Lower lobe of right lung (tissue), 2 donors: ENCODE data around the gene ITSN1. TPM values are rescaled to one million over a fixed set of nuclear protein-coding genes. Genes with fewer than 3 reads are reported as not detected.

Experiments used
- ATAC-seq, 2 donors: fragments of 200-7000 bp; cut with Tn5 transposase; one replicate each; pipeline ENCODE4 v1.9.1; 2020 to 2022; ENCODE audit warnings: mild to moderate bottlenecking in 2 of 2, moderate library complexity in 2 of 2
- DNase-seq: peaks from one replicate; pipeline ENCODE4 v3.0.0-alpha.2; 2020
- H3K27ac ChIP-seq: fragments of 200-600 bp; one replicate; pipeline ENCODE4 v1.8.0; 2022
- H3K27me3 ChIP-seq: fragments of 200-600 bp; one replicate; pipeline ENCODE4 v1.8.0; 2022; ENCODE audit warnings: low read depth
- H3K36me3 ChIP-seq: fragments of 200-600 bp; one replicate; pipeline ENCODE4 v1.8.0; 2022; ENCODE audit warnings: mild to moderate bottlenecking
- H3K4me1 ChIP-seq: fragments of 200-600 bp; one replicate; pipeline ENCODE4 v1.8.0; 2022
- H3K4me3 ChIP-seq: fragments of 200-600 bp; one replicate; pipeline ENCODE4 v1.8.0; 2022; ENCODE audit warnings: mild to moderate bottlenecking
- H3K9me3 ChIP-seq: fragments of 200-600 bp; one replicate; pipeline ENCODE4 v1.8.0; 2022
- CTCF ChIP-seq: fragments of 200-600 bp; IDR thresholded peaks from one replicate; pipeline ENCODE4 v1.8.0; 2022; ENCODE audit warnings: antibody characterized with exemption, mild to moderate bottlenecking
- intact Hi-C: fragments of 100-400 bp; cut with DNase I; formaldehyde crosslinking; loops from one replicate; pipeline ENCODE4 v1.11.0; 2022
- total RNA-seq: library from RNA; stranded (reverse); fragmentation: NEBNext Ultra II Directional; extraction: Animal tissue kit (Norgen Biotek cat#: 25700); gene quantifications from one replicate; pipeline ENCODE4 v1.2.1, GENCODE V29; 2021
- donor health status: DM: no; HTN: yes; CAD: no; lungs with severe emphysema.

ITSN1 gene
- total RNA-seq, 1 donor from 2014 or later: 31.4 TPM

- intact Hi-C loops: no loop called here
- peak within 1 kb of the TSS; percentile 88 for H3K4me3 ChIP-seq
Measured at GRCh38 chr21:33641352-33642026, 812 bp upstream of the ITSN1 start, which contains the start of gene CRYZL1. Gene CRYZL1, minus strand, starts transcription at chr21:33641741. Its CDS starts 10,190 bp downstream, at chr21:33631551.

GRCh38 chr21:33642896-33643657 lies 776 bp downstream of the ITSN1 start:
- TF ChIP-seq CTCF: no peak
- H3K27ac ChIP-seq: peak overlapping the region; percentile 93
- H3K4me3 ChIP-seq: peak overlapping the region; percentile 88
- H3K4me1 ChIP-seq: peaks cover 16% of the 10 kb centered on the region
- ATAC-seq: peak in 1 of 2 donors; percentile 0
- no peaks in the 10 kb centered on the region for H3K27me3 ChIP-seq
- intact Hi-C loops: no loop called here
- peak; percentile 60 for DNase-seq
- no peaks in the 10 kb centered on the region for H3K9me3 ChIP-seq
- no peaks in the 10 kb centered on the region for H3K36me3 ChIP-seq

More at GRCh38 chr21:33641352-33642026, 812 bp upstream of the ITSN1 start, which contains the start of gene CRYZL1:
- Histone ChIP-seq H3K27ac (peak within 1 kb of the TSS; percentile 93), H3K9me3 (no peaks in the 10 kb centered on the region), H3K27me3 (no peaks in the 10 kb centered on the region), H3K36me3 (no peaks in the 10 kb centered on the region), H3K4me1 (peaks cover 16% of the 10 kb centered on the region)
- peak; percentile 93 to 95 for ATAC-seq
- no peak for TF ChIP-seq CTCF
- peak; percentile 100 for DNase-seq

- H3K27ac ChIP-seq: peak overlapping the region; percentile 93
- H3K4me1 ChIP-seq: peaks cover 20% of the 10 kb centered on the region
- no peak for ATAC-seq
- H3K36me3 ChIP-seq: no peaks in the 10 kb centered on the region
- no peaks in the 10 kb centered on the region for H3K27me3 ChIP-seq
- peak overlapping the region; percentile 88 for H3K4me3 ChIP-seq
- intact Hi-C loops: no loop called here
- TF ChIP-seq CTCF: no peak
- DNase-seq: no peak
- no peaks in the 10 kb centered on the region for H3K9me3 ChIP-seq
Measured at GRCh38 chr21:33643658-33644311, 1.5 kb downstream of the ITSN1 start.

- ATAC-seq (no peak), DNase-seq (no peak)
- Histone ChIP-seq H3K4me1 (peaks cover 26% of the 10 kb centered on the region), H3K36me3 (no peaks in the 10 kb centered on the region), H3K27ac (peak overlapping the region; percentile 93), H3K9me3 (no peaks in the 10 kb centered on the region), H3K4me3 (peak overlapping the region; percentile 88), H3K27me3 (no peaks in the 10 kb centered on the region)
- intact Hi-C loops: no loop called here
- TF ChIP-seq CTCF: no peak
Measured at GRCh38 chr21:33644383-33645074, 2.2 kb downstream of the ITSN1 start.

GRCh38 chr21:33645730-33646129 lies 3.4 kb downstream of the ITSN1 start:
- no peaks in the 10 kb centered on the region for H3K27me3 ChIP-seq
- no peak overlapping the region for H3K27ac ChIP-seq
- H3K4me3 ChIP-seq: no peak overlapping the region
- no peaks in the 10 kb centered on the region for H3K36me3 ChIP-seq
- intact Hi-C loops: no loop called here
- H3K4me1 ChIP-seq: peaks cover 18% of the 10 kb centered on the region
- no peak for TF ChIP-seq CTCF
- no peaks in the 10 kb centered on the region for H3K9me3 ChIP-seq
- no peak for ATAC-seq
- no peak for DNase-seq
